HG03045 (cell line): ENCODE measurements around the gene TMEM128.
"Not testable (repeated sequence)": the region's sequence is repeated elsewhere in the genome, so short reads cannot be mapped to it uniquely, and the experiment has no call there.

Experiments used
- ATAC-seq: cut with Tn5 transposase; IDR thresholded peaks from one replicate; pipeline ENCODE4 v1.9.1; 2021; ENCODE audit warnings: mild to moderate bottlenecking, moderate library complexity; ENCODE audit not compliant: unreplicated experiment

Gene TMEM128

DNA sequence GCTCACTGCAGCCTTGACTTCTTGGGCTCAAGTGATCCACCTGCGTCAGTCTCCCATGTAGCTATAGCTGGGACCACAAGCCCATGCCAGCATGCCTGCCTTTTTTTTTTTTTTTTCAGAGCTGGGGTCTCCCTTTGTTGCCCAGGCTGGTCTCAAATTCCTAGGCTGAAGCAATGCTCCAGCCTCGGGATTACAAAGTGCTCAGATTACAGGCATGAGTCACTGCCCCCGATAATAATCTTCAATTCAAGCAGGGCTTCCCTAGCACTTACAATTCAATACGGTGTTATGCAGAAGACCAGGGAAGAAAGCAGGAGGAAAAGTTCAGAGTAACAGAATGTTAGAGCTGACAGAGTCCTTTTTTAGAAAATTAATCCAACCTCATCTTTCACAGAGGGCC is 47.4 kb downstream of the TMEM128 start:
- ATAC-seq, result no peak

GRCh38 chr4:4195354-4195753 is 52.7 kb downstream of the TMEM128 start:
- no peak for ATAC-seq

- ATAC-seq, result not testable (repeated sequence)
Observed at GRCh38 chr4:4188557-4188956, 59.5 kb downstream of the TMEM128 start.
